Measurements from ENCODE around the gene KIF1C.
"Not testable (repeated sequence)": the region's sequence is repeated elsewhere in the genome, so short reads cannot be mapped to it uniquely, and the experiment has no call there.

DNA sequence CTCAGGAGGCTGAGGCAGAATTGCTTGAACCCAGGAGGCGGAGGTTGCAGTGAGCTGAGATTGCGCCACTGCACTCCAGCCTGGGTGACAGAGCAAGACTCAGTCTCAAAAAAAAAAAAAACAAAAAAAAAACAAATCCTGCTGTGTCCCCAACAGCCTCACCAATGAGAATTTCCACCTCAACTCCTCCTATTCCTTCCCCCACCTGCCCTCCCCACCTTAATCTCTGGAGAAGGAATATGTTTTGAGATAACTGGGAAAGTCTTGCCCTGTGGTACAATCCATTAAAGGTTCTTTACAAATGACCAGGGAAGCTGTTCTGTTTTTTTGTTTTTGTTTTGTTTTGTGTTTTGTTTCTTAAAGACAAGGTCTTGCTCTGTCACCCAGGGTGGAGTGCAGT is 32.4 kb downstream of the KIF1C start:
- TF ChIP-seq, protein P1, sequence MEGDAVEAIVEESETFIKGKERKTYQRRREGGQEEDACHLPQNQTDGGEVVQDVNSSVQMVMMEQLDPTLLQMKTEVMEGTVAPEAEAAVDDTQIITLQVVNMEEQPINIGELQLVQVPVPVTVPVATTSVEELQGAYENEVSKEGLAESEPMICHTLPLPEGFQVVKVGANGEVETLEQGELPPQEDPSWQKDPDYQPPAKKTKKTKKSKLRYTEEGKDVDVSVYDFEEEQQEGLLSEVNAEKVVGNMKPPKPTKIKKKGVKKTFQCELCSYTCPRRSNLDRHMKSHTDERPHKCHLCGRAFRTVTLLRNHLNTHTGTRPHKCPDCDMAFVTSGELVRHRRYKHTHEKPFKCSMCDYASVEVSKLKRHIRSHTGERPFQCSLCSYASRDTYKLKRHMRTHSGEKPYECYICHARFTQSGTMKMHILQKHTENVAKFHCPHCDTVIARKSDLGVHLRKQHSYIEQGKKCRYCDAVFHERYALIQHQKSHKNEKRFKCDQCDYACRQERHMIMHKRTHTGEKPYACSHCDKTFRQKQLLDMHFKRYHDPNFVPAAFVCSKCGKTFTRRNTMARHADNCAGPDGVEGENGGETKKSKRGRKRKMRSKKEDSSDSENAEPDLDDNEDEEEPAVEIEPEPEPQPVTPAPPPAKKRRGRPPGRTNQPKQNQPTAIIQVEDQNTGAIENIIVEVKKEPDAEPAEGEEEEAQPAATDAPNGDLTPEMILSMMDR (IDR thresholded peaks at IDR 0.05; ENCODE audit: low read depth, low read length, missing input control), result not testable (repeated sequence)
- not testable (repeated sequence) for TF ChIP-seq JUND, SP1 (IDR thresholded peaks at IDR 0.05)
